Stomach (tissue), 9 donors: Measurements from ENCODE around the gene ARHGEF37. TPM values are rescaled to one million over a fixed set of nuclear protein-coding genes. Genes with fewer than 3 reads are reported as not detected.
A peak's percentile ranks its signal among the peaks of the same experiment; 100 is the strongest.

Experiments
- DNase-seq, 2 donors: peaks; one replicate each; pipeline versions ENCODE4 v3.0.0 to v3.0.0-alpha.2; 2013 to 2019
- H3K27ac ChIP-seq, 5 donors: fragments of 200-600 bp in 4 of 5; sonication (generic) in 4 of 5; one replicate each; pipeline ENCODE4 v1.5.1; 2013 to 2019; ENCODE audit warnings: mild to moderate bottlenecking in 1 of 5, moderate library complexity in 1 of 5
- H3K27me3 ChIP-seq, 3 donors: fragments of 200-600 bp; sonication (generic); one replicate each; pipeline ENCODE4 v1.5.1; 2017 to 2019; ENCODE audit warnings: mixed run types in 1 of 3
- H3K36me3 ChIP-seq, 4 donors: fragments of 200-600 bp; sonication (generic); 1 replicate in 3 of 4; 2 replicates in 1 of 4; pipeline ENCODE4 v1.5.1; 2016 to 2019
- H3K4me1 ChIP-seq, 4 donors: fragments of 200-600 bp; sonication (generic); one replicate each; pipeline ENCODE4 v1.5.1; 2016 to 2019
- H3K4me3 ChIP-seq, 4 donors: fragments of 200-600 bp; sonication (generic) in 3 of 4; one replicate each; pipeline ENCODE4 v1.5.1; 2016 to 2019; ENCODE audit warnings: mild to moderate bottlenecking in 1 of 4
- H3K9me3 ChIP-seq, 4 donors: fragments of 200-600 bp; sonication (generic); one replicate each; pipeline ENCODE4 v1.5.1; 2016 to 2019
- EP300 ChIP-seq: sonication (generic); formaldehyde crosslinking; IDR thresholded peaks from one replicate; pipeline ENCODE4 v1.6.1; 2017; ENCODE audit warnings: antibody characterized with exemption
- POLR2A ChIP-seq, 4 donors: fragments of 450-650 bp; IDR thresholded peaks; one replicate each; pipeline ENCODE4 v1.6.1; 2016; ENCODE audit warnings: antibody characterized with exemption in 4 of 4, control low read depth in 2 of 4, mild to moderate bottlenecking in 1 of 4, moderate library complexity in 1 of 4
- POLR2AphosphoS5 ChIP-seq, 3 donors: sonication (generic); formaldehyde crosslinking; IDR thresholded peaks; one replicate each; pipeline ENCODE4 v1.6.1; 2016; ENCODE audit warnings: antibody characterized with exemption in 3 of 3
- WGBS, 5 donors: extraction: QIAGEN DNeasy Blood & Tissue Kit in 3 of 5; methylation state at CpG; one replicate each; pipeline versions ENCODE4 v1.1.5 to v1.1.7; 2013 to 2018; 5-methylcytosine and 5-hydroxymethylcytosine counted together
- intact Hi-C: fragments of 100-400 bp; cut with DNase I; formaldehyde crosslinking; loops from one replicate; pipeline ENCODE4 v1.15.1; 2023; ENCODE audit warnings: low total_unique reads
- polyA plus RNA-seq, 3 donors: library from polyadenylated mRNA; stranded (reverse); fragments of 200-250 nt; gene quantifications; one replicate each; pipeline ENCODE4 v1.2.3, GENCODE V29; 2013
- total RNA-seq, 5 donors: library from RNA; depleted of rRNA; stranded (reverse); fragments of >200 nt; gene quantifications; one replicate each; pipeline versions ENCODE4 v1.1.0 to v1.2.3, GENCODE V29; 2014 to 2016
- TF ChIP-seq, protein P1 (sequence below), 7 experiments: fragments of 450-650 bp in 4 of 7; fragments of 200-600 bp in 3 of 7; sonication (generic) in 3 of 7; IDR thresholded peaks; one replicate each; pipeline ENCODE4 v1.5.1; 2016 to 2019; ENCODE audit warnings: antibody characterized with exemption in 7 of 7, control low read depth in 2 of 7, mild to moderate bottlenecking in 1 of 7
- donor health status: healthy with polysubstance abuse.
- donor health status: Bipolar disorder and iron deficiency.
- donor health status: healthy.

The ARHGEF37 gene
- total and polyA plus RNA-seq, 8 donors = 8.0 to 64.2 (median 21.9) TPM

DNA sequence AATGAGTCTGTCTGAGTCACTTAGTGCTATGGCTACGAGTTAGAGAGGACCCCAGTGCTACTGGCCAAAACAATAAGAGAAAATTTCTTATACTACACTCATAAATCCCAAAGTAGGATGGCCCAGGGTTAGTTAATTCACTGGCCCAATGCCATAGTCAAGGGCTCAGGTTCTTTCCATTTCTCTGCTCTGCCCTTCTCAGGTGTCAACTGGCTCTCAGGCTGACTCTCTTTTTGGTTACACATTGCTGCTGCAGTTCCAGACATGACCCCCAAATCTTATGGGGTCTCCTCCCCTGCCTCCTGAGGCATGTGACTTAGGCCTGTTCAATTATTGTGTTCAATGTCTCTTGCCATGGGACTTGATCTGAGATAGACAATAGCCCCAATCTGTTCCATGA, 70.4 kb downstream of the ARHGEF37 start:
- Histone ChIP-seq H3K27me3 (no peaks in the 10 kb centered on the region), H3K9me3 (peaks cover 0 to 3% (median 0%) of the 10 kb centered on the region in 4 donors), H3K36me3 (no peaks in the 10 kb centered on the region), H3K27ac (no peak overlapping the region), H3K4me3 (no peak overlapping the region), H3K4me1 (peaks cover 0 to 1% (median 0%) of the 10 kb centered on the region in 4 donors)
- TF ChIP-seq EP300 = no peak
- no peak for TF ChIP-seq POLR2A (IDR thresholded peaks at IDR 0.05)
- TF ChIP-seq POLR2AphosphoS5 (IDR thresholded peaks at IDR 0.05) = no peak
- TF ChIP-seq, protein P1, sequence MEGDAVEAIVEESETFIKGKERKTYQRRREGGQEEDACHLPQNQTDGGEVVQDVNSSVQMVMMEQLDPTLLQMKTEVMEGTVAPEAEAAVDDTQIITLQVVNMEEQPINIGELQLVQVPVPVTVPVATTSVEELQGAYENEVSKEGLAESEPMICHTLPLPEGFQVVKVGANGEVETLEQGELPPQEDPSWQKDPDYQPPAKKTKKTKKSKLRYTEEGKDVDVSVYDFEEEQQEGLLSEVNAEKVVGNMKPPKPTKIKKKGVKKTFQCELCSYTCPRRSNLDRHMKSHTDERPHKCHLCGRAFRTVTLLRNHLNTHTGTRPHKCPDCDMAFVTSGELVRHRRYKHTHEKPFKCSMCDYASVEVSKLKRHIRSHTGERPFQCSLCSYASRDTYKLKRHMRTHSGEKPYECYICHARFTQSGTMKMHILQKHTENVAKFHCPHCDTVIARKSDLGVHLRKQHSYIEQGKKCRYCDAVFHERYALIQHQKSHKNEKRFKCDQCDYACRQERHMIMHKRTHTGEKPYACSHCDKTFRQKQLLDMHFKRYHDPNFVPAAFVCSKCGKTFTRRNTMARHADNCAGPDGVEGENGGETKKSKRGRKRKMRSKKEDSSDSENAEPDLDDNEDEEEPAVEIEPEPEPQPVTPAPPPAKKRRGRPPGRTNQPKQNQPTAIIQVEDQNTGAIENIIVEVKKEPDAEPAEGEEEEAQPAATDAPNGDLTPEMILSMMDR (IDR thresholded peaks at IDR 0.05) = no peak
- intact Hi-C loops = no loop called here
- 59 to 97% (median 81%) methylated on average over 1 of the region's 1 CpG for whole genome bisulfite sequencing, 5 donors
- peak in 1 of 2 donors; percentile 52 for DNase-seq

DNA sequence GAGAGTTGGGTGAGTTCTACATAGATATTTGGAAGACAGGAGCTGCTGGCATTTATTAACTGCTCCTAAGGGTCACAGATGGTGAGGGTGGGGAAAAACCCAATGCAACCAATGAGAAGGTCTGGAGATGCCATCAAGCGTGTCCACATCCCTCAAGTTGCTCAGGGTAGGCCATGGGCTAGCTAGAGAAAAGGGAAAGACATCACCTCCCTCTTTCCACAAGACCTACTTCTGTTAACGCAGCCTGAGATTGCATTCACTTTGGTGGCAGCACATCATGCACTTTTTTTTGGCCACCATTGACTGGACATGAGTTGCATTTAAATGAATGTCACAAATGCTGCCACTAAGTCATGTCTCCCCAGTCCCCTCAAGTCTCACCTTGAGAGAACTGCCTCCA, 71.4 kb downstream of the ARHGEF37 start:
- 84 to 100% (median 100%) methylated on average over 2 of the region's 2 CpGs for WGBS, 5 donors
- no peak overlapping the region for H3K27ac ChIP-seq
- intact Hi-C loops = no loop called here

DNA sequence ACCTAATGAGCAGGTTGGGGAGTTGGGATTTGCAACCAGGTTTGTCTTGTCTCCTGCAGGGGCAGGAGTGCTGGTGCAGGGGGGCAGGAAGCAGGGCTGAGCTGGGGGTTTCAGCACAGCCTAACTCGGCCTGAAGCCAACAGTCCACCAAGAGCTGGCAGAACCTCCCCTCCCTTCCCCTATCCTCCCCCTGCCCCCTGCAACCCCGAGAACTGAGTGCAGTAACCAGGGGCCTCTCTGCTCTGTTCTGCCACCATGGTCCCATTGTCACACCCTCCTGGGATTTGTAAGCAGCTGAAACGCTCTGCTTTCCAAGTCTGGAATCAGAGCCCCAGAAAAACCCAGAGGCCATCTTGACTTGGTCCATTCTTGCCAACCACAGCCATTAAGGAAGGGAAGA, 72.9 kb downstream of the ARHGEF37 start:
- no peaks in the 10 kb centered on the region for H3K27me3 ChIP-seq
- H3K4me1 ChIP-seq = peaks cover 4 to 20% (median 11%) of the 10 kb centered on the region in 4 donors
- no peak overlapping the region for H3K4me3 ChIP-seq
- WGBS, 5 donors = 40 to 51% (median 49%) methylated on average over 3 of the region's 3 CpGs
- H3K36me3 ChIP-seq = no peaks in the 10 kb centered on the region
- DNase-seq = no peak
- intact Hi-C loops = no loop called here
- H3K9me3 ChIP-seq = peaks cover 0 to 10% (median 2%) of the 10 kb centered on the region in 4 donors
- H3K27ac ChIP-seq = no peak overlapping the region
- TF ChIP-seq, protein P1 (IDR thresholded peaks at IDR 0.05) = no peak
- TF ChIP-seq POLR2AphosphoS5 (IDR thresholded peaks at IDR 0.05) = no peak
- no peak for TF ChIP-seq POLR2A (IDR thresholded peaks at IDR 0.05)
- no peak for TF ChIP-seq EP300

More for the DNA sequence above, 71.4 kb downstream of the ARHGEF37 start:
- no peaks in the 10 kb centered on the region for H3K36me3 ChIP-seq
- H3K4me1 ChIP-seq = peaks cover 0 to 11% (median 3%) of the 10 kb centered on the region in 4 donors
- no peaks in the 10 kb centered on the region for H3K27me3 ChIP-seq
- H3K9me3 ChIP-seq = peaks cover 0 to 10% (median 2%) of the 10 kb centered on the region in 4 donors
- no peak overlapping the region for H3K4me3 ChIP-seq
- no peak for TF ChIP-seq POLR2AphosphoS5 (IDR thresholded peaks at IDR 0.05)
- TF ChIP-seq, protein P1 (IDR thresholded peaks at IDR 0.05) = no peak
- TF ChIP-seq POLR2A (IDR thresholded peaks at IDR 0.05) = no peak
- no peak for TF ChIP-seq EP300
- DNase-seq = no peak

DNA sequence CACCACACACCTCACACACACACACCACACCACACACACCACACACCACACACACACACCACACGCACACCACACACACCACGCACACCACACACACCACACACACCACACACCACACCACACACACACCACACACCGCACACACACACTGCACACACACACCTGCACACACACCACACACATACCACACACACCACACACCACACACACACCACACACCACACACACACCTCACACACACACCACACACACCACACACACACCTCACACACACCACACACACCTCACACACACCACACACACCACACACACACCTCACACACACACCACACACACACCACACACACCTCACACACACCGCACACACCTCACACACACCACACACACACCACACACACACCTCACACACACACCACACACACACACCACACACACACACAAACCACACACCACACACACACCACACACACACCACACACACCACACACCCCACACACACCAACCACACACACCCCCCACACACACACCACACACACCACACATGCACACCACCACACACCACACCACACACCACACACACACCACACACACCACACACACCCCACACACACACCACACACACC, 73.7 kb downstream of the ARHGEF37 start:
- Histone ChIP-seq H3K4me1 (peaks cover 5 to 20% (median 12%) of the 10 kb centered on the region in 4 donors), H3K9me3 (peaks cover 0 to 10% (median 2%) of the 10 kb centered on the region in 4 donors), H3K4me3 (no peak overlapping the region), H3K36me3 (no peaks in the 10 kb centered on the region), H3K27me3 (no peaks in the 10 kb centered on the region), H3K27ac (no peak overlapping the region)
- 79 to 100% (median 100%) methylated on average over 1 to 4 of the region's 4 CpGs for WGBS, 5 donors
- intact Hi-C loops = no loop called here
- no peak for DNase-seq
- TF ChIP-seq POLR2A (IDR thresholded peaks at IDR 0.05) = no peak
- TF ChIP-seq, protein P1 (IDR thresholded peaks at IDR 0.05) = no peak
- no peak for TF ChIP-seq POLR2AphosphoS5 (IDR thresholded peaks at IDR 0.05)
- no peak for TF ChIP-seq EP300
